Caki2 (cell line): ENCODE data around the gene CTAGE8. TPM values are rescaled to one million over a fixed set of nuclear protein-coding genes. Genes with fewer than 3 reads are reported as not detected.
"Not testable (repeated sequence)": the region's sequence is repeated elsewhere in the genome, so short reads cannot be mapped to it uniquely, and the experiment has no call there.

ENCODE experiments used
- DNase-seq: peaks from one replicate; pipeline ENCODE4 v3.0.0-alpha.2; 2015; ENCODE audit warnings: low read depth
- in situ Hi-C: cut with HindIII; loops from 2 replicates; pipeline ENCODE4 v1.10.0; 2016; ENCODE audit warnings: low sequenced_read_pairs, low pct_unique_long_range_greater_than_20kb, mixed read lengths
- total RNA-seq: library from RNA; depleted of rRNA; stranded (reverse); fragments of >200 nt; shearing (Covaris generic); gene quantifications from 2 replicates; pipeline ENCODE4 v1.2.3, GENCODE V29; 2014; ENCODE audit warnings: low replicate concordance

Gene CTAGE8
- total RNA-seq, 1 experiment from 2014 or later = not detected

DNA sequence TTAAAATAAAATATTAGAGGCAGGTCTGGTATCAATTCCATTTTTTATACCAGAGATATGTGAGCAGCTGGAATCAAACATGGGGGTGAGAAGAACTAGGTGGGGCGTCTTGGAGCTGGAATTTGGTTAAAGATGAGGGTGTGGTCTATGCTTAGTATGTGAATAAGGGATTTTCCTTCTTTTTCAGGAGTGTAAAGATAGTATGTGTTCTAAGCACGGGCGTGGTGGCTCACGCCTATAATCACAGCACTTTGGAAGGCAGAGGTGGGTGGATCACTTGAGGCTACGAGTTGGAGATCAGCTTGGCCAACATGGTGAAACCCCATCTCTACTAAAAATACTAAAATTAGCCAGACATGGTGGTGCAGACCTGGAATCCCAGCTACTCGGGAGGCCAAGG is 6.2 kb upstream of the CTAGE8 start:
- in situ Hi-C loops, DNase-seq: not testable (repeated sequence)

DNA sequence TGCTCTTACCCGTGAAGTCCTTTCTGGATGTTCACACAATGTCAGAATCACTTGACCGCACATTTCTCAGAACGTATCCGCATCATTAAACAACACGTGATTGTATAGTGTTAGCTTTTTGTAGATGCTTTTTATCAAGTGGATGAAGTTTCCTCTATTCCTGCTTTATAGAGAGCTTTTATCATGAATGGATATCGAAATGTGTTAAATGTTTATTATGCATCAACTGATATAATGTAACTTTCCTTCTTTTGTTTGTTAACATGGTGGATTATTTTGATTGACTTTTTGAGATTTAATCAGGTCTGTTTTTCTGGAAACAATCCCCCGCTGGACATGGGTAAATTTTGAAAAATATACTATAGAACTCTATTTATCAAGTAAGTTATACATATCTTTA is 4.4 kb downstream of the CTAGE8 start, which contains the start of gene OR2A7:
TSS of gene OR2A7 (minus strand) at position 101 of the 400 bp plus-strand sequence. CDS start 5,164 bp downstream, outside the sequence.
- in situ Hi-C loops, DNase-seq: not testable (repeated sequence)

DNA sequence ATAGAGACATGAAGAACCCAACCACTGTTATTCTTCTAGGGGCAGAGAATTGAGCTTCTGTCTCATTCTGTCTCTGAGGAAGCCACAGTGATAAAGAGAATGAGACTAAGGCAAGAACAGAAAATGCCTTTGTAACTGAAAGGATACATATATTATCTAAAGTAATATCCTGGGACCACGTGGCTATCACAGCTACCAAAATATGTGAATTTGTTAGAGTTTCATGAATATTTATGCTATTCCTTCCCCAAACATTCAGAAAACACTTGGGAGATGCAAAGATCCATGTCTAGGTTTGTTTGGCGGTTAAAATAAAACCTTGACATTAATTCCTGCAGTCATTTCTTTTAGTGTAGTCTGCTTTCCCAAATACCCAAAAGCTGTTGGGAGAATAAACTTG is 7.0 kb downstream of the CTAGE8 start:
- DNase-seq, in situ Hi-C loops: not testable (repeated sequence)

DNA sequence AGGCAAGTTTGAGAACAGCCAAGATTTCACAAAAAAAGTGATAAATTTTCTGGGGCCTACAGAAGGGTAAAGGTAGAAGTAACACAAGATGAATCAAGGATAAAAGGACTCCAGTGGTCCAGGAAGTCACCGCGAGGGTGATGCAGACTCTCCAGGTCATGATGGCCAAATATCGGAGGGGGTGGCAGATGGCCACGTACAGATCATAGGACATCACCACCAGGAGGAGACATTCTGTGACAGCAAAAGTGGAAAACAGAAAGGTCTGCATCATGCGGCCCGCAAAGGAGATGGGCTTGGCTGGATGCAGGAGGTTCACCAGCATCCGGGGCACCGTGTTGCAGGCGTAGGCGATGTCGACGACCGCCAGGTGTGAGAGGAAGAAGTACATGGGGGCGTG is 10.0 kb downstream of the CTAGE8 start:
- DNase-seq, in situ Hi-C loops: not testable (repeated sequence)

DNA sequence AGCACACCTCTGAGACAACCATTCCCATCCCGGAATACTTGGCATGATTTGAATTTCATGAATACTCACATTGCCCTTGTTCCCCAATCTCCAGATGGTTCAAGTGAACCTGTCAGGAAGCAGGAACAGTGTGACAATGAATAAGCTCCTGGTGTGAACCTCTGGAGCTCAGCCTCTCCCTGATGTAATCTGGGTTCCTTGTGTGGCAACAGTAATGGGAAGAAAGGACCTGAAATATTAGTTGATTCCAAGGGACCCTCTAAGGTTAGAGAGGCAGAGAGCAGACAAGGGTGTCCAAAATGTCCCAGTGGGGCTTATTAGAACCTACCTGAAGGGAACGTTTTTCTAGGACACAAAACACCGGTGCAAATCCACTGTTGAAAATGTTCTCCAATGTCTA is 13.0 kb downstream of the CTAGE8 start:
- no peak for DNase-seq
- in situ Hi-C loops = no loop called here

DNA sequence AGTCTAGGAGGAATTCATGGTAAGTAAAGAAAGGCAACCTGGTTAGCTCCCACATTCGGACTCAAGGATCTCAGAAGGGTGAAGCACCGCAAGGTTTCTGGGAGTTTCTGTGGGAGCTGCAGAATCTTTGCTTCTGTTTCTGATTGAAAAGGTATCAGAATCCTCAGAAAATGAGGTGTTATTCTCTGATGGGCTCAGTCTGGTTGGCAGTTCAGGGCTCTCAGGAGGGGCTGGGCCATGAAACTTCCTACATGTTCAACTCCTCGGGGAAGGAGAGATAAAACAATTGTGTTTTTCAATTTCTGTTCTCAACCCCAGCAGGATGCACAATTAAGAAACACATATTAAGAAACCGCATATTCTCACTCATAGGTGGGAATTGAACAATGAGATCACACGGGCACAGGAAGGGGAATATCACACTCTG is 13.6 kb downstream of the CTAGE8 start:
- in situ Hi-C loops = no loop called here
- DNase-seq = no peak

DNA sequence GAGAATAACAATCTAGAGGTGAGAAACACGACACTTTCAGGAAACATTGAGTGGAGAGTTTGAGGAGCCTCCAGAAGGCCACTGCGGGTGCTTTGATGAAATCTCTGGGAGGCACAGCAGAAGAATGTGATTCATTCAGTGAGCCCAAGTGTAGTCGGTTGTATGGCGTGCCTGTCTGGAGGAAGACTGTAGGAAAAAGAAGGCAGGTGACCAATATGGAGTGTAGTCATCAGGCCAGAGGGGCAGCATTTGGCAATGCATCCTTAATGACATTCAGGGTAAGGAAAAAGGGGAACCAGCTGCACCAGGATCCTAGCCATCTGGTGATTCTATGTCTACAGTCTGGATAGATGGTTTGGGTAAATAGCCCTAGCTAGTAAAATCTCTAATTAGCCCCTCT is 16.8 kb downstream of the CTAGE8 start:
- DNase-seq, in situ Hi-C loops: not testable (repeated sequence)

DNA sequence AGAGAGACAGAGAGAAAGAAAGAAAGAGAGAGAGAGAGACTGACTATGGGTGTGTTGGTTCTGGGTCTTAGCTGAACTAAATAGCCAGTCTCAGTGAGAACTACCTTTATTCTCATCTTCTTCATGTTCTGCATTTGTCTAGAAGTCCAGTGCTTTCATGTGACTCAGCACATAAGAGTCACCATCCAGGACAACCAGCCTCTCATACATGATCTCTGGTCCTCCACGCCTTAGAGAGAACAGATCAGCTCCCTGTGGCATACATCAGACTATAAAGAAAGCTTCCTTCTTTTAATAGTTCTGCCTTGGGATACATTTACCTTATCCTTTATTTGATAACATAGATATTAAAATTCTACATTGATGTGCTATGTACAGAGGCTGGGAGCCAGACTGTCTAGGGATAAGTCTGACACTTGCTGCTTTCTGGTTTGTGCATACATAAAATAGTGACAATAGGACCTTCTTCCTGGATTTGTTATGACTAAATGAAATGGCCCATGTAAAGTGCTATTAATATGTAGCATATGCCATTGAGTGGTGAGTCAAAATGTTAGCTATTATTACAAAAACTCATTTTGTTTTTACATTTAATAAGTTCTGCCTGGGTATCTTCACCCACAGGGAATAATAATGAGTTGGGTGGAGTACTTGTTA is 21.3 kb downstream of the CTAGE8 start:
- DNase-seq, in situ Hi-C loops: not testable (repeated sequence)

DNA sequence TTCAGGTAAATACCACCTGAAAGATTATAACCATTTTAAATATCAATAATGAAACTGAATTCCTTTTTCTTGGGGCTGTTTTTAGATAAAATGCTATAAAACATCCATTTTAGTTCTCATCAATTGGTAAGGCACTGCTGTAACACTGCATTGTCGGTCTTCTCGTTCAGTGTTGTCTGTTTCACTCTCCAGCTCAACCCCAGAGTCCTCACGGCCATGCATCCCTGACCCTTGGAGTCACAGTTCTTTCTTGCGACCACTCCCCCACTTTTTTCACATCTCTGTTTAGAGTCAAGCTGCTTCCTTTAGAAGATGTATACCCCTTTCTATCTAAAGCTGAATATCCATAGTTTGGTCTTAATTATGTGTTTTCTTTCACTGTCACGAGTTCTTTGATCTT is 22.1 kb downstream of the CTAGE8 start:
- DNase-seq, in situ Hi-C loops: not testable (repeated sequence)

DNA sequence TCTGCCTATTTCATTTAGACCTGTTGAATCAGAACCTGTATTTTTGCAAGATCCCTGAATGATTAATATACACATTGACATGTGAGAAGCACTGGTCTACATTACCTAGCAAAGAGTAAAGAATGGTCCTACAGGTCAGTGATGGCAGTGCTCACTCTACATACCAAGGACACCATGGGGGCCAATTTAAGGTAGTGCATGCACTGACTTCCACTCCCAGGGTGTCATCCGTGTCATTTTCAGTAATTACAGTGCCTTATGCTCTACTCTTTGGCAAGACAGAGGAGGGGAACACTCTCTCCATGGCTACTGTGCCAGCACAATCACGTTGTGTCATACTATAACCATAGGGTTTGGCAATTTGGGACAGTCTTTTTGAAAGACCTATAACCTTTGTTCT is 23.7 kb downstream of the CTAGE8 start:
- in situ Hi-C loops, DNase-seq: not testable (repeated sequence)

DNA sequence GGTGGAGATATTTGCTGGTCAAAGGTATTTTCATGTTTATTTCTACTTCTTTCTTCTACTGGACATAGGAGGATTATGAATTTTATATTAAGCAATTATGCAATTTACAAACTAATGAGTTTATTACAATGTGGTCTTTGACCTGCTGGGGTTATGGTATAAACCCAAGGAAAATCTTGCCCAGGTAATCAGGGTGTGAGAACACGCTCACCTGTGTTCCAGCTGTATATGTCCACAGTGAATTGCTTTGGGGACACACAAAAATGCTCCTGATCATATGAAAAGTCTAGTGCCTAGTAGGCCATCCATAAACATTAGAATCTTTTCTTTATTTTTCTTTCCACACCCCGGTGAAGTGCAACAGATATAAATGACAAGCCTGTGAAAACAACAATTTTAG is 29.7 kb downstream of the CTAGE8 start, which contains the start of gene OR2A42:
TSS of gene OR2A42 (minus strand) at position 241 of the 400 bp plus-strand sequence. CDS start 6,762 bp downstream, outside the sequence.
- in situ Hi-C loops, DNase-seq: not testable (repeated sequence)

DNA sequence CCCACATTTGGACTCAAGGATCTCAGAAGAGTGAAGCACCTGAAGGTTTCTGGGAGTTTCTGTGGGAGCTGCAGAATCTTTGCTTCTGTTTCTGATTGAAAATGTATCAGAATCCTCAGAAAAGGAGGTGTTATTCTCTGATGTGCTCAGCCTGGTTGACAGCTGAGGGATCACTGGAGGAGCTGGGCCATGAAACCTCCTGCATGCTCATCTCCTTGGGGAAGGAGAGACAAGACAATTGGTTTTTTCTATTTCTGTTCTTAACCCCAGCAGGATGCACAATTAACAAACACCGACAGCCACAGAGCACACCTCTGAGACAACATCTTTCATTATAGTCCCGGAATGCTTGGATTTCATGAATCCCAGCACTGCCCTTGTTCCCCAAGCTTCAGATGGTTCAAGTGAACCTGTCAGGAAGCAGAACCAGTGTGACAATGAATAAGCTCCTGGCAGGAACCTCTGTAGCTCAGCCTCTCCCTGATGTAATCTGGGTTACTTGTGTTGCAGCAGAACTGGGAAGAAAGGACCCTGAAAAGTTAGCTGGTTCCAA is 30.5 kb downstream of the CTAGE8 start:
- DNase-seq, in situ Hi-C loops: not testable (repeated sequence)

DNA sequence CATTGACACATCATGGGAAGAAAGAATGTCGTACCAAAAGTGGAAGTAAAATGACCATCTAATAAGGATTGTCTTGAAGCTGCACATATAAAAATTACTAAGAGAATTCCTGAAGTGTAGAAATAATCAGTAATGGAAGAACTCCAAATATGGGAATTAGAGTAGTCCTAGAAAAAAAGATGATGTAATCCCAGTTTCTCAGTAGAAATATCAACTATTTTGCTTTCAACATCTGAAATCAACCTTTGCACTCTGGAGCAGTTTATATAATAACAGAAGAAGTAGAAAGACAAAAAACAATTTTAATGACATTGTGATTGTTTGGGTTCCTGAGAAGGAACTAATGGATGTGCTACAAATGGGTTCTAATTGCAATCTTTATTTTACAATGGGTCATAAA is 36.0 kb downstream of the CTAGE8 start:
- in situ Hi-C loops, DNase-seq: not testable (repeated sequence)

DNA sequence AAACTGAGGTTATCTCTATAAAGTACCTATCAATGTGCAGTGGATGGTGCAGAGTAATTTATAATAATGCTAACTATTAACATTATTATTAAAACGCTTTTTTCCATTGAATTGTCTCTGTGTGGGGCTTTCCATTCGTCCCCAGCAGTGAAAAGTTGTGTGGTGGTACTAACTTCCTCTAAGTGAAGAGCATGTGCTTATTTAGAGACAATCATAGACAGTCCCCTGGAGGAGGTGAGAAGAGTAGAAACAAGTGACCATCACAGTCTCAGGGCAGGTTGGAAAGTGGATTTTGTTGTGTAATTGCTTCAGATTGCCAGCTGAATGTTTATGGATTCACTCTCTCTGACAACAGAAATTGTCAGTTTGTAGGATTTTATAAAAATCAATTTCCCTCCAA is 38.1 kb downstream of the CTAGE8 start:
- in situ Hi-C loops, DNase-seq: not testable (repeated sequence)

DNA sequence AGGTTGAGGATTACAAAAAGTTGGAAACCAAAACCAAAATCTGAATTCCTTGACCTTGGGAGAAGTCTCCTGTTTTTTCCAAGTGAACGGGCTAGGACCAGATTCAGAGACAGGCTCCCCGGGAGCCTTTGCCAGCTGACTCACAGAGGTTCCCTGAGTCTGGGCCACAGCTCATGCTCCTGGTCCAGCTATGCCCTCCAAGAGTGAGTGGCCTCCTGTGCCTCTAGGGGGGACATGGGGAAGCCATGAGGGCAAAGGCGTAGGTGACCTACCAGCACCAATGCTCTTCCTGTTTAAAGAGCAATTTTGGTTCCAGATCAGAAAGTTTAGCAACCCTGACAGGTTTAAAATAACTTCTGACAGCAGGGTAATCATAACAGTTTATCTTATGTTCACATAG is 40.3 kb downstream of the CTAGE8 start:
- in situ Hi-C loops, DNase-seq: not testable (repeated sequence)

DNA sequence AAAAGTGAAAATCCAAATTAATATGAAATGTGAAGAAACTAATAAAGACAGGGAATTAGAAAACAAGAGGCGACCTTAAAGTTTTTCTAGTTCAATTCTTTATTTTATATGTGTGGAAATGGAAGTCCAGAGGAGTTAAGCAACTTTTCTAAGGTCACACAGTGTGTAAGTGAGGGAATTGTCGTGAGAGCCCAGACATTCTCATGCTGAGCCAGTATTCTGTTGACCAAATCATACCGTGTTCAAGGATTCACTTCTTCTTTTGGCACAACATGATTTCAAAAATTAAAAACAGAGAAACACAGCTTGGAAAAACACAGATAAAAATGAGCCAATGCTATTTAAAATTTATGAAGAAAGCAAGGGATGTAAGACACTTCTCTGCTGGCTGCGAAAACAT is 42.2 kb downstream of the CTAGE8 start:
- in situ Hi-C loops, DNase-seq: not testable (repeated sequence)

DNA sequence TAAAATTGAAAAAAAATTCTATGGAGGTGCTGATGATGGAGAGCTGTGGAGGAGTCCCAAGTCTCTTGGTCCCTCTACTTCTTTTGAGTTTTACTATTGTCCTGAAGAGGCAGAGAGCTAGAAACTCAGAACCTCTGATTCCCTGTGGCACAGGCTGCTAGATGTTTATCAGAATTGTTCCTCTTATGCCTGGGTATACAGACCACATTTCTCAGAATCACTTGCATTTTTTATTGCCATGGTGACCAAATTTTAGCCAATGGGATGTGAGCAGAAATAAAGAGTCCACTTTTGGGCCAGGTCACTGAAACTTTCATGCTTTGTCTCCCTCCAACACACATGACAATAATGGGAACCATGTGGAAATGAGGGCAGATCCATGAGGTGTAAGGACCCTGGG is 45.4 kb downstream of the CTAGE8 start:
- in situ Hi-C loops, DNase-seq: not testable (repeated sequence)

DNA sequence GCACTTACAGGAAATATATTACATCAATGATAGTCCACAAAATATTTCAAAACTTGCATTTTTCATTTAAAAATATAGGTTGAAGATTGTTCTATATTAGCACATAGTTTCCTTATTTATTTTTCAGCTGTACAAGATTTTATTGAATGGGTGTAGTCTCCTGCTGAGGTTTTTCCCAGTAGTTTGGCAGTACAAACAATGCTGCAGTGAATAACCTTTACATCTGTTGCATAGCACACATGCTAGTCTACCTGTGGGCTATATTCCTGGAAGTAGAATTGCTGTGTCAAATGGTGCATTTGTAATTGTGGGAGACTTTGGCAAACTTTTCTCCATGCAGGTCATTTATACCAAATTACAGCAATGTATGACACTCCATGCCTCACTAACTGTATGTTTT is 48.6 kb downstream of the CTAGE8 start:
- in situ Hi-C loops, DNase-seq: not testable (repeated sequence)

DNA sequence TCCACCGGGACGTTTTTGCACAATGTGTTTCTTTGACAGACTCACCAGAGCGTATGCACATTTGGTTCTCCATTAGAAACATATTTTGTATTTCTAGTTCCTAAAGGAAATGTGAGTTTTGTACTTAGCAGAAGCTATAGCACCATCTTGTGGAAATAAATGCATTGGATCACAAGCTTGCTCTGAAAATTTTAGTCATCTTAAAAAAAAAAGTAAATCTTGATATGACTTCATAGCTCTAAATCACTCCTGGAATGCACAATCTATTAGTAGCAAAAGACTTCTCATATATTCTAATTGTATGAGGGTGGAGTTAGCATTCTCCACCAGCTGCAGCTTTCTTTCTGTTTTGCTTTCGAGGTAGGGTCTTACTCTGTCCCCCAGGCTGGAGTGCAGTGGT is 49.9 kb downstream of the CTAGE8 start:
- DNase-seq, in situ Hi-C loops: not testable (repeated sequence)
